Gastroesophageal sphincter (tissue), 3 donors: ENCODE data around the gene BLOC1S5.

Experiments used
- CTCF ChIP-seq, 4 experiments: fragments of 200-600 bp in 2 of 4; fragments of 450-650 bp in 2 of 4; sonication (generic) in 1 of 4; IDR thresholded peaks; one replicate each; pipeline ENCODE4 v1.5.1; 2017 to 2019; ENCODE audit warnings: antibody characterized with exemption in 4 of 4, mild to moderate bottlenecking in 2 of 4, moderate library complexity in 2 of 4
- POLR2AphosphoS5 ChIP-seq: sonication (generic); formaldehyde crosslinking; IDR thresholded peaks from one replicate; pipeline ENCODE4 v1.6.1; 2017; ENCODE audit warnings: antibody characterized with exemption

- TF ChIP-seq POLR2AphosphoS5 (peak; percentile 43), CTCF (IDR thresholded peaks at IDR 0.05) (peak in 3 of 4 experiments; percentile 37 to 57 (median 44))
Observed at GRCh38 chr6:7992002-7992815, 72.0 kb downstream of the BLOC1S5 start.
